IPS-NIHi11 (cell line): ENCODE data around the gene STAB1.

Experiments used
- DNase-seq: peaks from one replicate; pipeline ENCODE4 v3.0.0; 2012; ENCODE audit warnings: mixed read lengths, low spot score

STAB1 gene

DNA sequence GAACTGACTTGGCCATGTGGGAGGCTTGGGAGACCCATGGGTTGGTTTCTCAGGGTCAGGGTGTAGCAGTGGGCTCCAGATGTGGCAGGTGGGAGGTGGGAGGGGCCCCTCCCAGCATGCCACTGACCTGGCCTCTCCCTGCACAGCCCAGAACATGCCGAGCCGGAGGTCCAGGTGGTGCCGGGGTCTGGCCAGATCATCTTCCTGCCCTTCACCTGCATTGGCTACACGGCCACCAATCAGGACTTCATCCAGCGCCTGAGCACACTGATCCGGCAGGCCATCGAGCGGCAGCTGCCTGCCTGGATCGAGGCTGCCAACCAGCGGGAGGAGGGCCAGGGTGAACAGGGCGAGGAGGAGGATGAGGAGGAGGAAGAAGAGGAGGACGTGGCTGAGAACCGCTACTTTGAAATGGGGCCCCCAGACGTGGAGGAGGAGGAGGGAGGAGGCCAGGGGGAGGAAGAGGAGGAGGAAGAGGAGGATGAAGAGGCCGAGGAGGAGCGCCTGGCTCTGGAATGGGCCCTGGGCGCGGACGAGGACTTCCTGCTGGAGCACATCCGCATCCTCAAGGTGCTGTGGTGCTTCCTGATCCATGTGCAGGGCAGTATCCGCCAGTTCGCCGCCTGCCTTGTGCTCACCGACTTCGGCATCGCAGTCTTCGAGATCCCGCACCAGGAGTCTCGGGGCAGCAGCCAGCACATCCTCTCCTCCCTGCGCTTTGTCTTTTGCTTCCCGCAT, 7.9 kb upstream of the STAB1 start:
- no peak for DNase-seq

DNA sequence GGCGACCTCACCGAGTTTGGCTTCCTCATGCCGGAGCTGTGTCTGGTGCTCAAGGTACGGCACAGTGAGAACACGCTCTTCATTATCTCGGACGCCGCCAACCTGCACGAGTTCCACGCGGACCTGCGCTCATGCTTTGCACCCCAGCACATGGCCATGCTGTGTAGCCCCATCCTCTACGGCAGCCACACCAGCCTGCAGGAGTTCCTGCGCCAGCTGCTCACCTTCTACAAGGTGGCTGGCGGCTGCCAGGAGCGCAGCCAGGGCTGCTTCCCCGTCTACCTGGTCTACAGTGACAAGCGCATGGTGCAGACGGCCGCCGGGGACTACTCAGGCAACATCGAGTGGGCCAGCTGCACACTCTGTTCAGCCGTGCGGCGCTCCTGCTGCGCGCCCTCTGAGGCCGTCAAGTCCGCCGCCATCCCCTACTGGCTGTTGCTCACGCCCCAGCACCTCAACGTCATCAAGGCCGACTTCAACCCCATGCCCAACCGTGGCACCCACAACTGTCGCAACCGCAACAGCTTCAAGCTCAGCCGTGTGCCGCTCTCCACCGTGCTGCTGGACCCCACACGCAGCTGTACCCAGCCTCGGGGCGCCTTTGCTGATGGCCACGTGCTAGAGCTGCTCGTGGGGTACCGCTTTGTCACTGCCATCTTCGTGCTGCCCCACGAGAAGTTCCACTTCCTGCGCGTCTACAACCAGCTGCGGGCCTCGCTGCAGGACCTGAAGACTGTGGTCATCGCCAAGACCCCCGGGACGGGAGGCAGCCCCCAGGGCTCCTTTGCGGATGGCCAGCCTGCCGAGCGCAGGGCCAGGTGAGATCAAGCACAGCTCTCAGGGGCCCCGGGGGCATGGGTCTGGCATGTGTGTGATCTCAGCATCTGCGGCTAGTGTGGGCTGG, 7.1 kb upstream of the STAB1 start:
- no peak for DNase-seq

DNA sequence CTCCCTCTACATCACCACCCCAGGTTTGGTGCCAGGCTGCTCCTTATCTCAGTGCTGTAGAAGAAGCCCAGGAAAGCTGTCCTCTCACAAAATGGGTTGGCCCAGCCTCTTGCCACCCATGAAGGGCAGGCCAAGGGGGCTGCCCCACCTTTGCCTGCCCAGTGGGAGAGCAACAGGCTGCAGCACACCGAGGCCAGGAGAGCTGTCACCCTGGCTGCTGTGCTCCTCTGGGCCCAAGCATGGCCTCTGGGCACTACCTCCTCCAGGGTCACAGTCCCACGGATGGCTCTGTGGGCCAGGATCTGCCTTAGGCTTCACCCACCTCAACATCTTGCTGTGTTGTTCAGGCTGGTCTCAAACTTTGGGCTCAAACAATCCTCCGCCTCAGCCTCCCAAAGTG, 6.4 kb upstream of the STAB1 start:
- DNase-seq = no peak

DNA sequence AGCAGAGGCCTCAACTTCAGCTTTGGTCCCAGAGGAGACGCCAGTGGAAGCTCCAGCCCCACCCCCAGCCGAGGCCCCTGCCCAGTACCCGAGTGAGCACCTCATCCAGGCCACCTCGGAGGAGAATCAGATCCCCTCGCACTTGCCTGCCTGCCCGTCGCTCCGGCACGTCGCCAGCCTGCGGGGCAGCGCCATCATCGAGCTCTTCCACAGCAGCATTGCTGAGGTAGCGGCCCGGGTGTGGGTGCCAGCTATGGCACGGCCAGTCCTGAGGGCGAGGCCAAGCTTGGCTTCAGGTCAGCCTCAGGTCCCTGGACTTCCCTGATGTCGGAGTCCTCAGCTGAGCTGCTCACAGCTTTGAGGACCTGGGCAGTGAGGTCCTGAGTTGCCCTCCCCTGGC, 5.7 kb upstream of the STAB1 start:
- DNase-seq = no peak

DNA sequence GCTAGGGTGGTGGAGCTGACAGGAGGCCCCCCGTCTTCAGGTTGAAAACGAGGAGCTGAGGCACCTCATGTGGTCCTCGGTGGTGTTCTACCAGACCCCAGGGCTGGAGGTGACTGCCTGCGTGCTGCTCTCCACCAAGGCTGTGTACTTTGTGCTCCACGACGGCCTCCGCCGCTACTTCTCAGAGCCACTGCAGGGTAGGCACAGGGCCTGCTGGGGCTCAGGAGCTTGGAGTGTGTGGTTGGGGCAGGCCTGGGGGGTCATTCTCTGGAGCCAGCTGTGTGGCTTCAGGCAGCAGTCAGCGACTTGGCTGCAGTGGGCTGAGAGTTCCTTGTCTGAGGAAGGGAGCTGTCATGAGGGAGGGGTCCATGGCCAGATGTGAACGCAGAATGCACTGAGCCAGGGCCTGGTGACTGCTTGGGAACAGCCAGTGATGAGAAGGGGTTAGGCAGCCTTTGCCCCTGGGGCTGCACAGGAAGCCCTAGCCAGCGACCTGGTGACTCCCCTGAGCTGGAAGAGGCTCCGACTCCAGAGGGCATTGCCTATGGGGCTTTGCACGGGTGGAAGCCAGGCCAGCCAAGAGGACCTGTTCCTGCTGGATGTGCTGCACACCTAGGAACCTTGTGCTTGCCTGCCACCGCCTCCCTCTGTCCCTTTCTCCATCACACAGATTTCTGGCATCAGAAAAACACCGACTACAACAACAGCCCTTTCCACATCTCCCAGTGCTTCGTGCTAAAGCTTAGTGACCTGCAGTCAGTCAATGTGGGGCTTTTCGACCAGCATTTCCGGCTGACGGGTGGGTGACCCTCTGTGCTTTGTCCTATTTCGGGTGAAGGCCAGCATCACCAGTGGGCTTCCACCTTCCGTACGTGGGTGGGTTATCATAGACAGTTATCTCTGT, 4.9 kb upstream of the STAB1 start:
- DNase-seq = no peak

DNA sequence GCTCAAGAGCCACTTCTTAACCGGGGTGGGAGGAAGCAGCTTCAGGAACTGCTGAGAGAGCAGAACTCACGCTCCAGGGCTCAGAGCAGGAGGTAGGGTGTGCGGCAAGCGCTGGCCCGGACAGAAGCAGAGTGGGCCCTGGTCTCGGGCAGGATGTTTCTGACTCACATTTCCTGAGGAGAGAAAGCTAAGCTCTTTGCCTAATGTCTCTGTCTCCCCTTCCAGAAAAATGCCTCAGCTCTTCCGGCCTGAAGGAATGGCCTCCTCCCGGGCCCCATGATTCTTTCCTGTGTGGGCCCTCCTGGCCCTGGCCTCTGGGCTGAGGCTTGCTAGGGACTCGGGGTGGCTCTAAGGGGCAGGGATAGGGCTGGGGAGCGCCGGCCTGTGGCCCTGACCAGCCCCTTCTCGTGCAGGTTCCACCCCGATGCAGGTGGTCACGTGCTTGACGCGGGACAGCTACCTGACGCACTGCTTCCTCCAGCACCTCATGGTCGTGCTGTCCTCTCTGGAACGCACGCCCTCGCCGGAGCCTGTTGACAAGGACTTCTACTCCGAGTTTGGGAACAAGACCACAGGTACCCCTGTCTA, 4.1 kb upstream of the STAB1 start:
- DNase-seq = no peak

DNA sequence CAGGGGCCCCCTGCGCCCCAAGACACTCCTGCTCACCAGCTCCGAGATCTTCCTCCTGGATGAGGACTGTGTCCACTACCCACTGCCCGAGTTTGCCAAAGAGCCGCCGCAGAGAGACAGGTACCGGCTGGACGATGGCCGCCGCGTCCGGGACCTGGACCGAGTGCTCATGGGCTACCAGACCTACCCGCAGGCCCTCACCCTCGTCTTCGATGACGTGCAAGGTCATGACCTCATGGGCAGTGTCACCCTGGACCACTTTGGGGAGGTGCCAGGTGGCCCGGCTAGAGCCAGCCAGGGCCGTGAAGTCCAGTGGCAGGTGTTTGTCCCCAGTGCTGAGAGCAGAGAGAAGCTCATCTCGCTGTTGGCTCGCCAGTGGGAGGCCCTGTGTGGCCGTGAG, 3.1 kb upstream of the STAB1 start:
- DNase-seq = no peak

DNA sequence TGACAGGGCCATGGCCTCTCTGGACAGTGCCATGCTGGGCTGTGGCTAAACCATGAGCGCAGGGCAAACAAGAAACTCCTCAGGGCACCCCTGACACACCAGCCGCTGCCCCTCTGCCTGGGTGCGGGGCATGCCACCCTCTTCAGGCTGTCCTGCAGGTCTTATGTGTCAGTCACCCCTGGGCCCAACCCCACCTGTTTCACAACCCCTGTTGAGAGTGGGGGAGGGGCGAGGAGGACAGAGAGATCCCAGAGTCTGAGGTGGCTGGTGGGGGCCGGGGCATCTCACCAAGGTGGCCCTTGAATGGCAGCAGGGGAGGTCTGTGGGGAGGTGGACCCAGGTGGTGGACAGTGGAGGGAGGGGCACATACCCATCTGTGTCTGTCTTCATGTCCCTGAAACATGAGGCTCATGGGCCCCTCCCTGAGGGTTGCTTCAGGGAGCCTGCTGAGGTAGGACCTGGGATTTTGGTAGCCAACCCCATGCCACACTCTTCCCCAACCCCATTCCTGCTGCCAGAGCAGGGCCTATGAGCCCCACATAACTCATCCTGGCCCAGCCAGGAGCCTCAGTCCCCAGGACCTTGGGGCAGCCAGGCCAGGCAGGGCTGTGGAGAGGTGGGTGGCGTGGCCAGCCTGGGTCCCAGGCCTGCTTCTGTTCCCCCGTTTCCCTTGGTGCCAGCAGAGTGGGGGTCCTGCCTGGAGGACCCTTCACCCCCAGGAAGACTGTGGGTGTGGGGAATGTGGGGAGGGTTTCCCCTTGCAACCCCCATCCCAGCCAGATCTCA, 1.7 kb upstream of the STAB1 start:
- no peak for DNase-seq

DNA sequence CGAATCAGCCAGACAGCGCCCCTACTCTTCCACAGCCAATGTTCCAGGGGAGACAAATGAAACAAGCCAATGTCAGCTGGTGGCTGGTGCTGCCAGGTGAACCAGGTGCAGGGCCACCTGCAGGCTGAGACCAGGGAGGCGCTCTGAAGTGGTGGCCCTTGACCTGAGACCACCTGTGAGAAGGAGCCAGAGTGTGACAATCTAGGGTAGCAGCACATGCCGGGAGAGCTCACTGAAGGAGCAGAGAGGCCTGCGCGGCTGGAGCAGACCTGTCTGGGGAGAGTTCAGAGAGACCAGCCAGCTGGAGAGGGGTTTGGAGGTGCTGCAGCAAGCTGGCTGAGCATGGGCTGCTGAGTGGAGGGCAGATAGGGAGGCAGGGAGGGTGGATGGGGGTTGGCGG, 693 bp upstream of the STAB1 start:
- no peak for DNase-seq

DNA sequence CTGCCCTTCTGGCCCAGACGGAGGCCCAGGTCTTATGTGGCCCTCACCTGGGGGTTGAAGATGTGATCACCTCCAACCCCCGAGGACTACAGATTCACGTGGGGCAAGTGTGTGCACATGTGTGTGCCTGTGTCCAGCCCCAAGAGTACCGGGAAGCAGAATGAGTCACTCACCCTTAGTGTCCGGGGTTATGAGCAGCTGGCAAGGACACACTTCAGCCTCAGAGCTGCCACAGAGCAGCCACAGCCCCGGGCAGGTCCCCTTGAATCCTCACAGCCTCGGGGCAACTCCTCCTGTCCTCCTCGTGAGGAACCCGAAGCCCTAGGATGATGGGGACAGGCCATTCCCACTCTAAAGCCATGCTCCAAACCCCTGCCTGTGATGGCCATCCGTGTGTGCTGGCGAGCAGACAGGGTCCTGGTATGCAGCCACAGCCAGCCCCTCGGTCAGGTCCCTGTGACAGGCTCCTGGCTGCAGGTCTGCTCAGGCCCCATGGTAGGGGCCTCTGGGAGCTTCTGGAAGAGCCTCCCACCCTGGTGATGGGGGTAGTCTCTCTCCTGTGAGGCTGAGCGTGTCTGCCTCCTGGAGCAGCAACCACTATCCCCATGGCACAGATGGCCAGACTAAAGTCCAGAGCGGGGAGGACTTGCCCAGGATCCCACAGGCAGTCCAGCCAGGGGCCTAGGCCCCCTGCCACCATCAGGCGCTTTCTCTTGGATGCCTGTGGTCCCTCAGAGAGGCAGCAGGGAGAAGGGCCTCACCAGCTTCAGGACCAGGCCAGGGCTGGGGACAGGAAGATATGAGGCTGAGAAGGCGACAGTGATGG, 852 bp downstream of the STAB1 start:
- no peak for DNase-seq

DNA sequence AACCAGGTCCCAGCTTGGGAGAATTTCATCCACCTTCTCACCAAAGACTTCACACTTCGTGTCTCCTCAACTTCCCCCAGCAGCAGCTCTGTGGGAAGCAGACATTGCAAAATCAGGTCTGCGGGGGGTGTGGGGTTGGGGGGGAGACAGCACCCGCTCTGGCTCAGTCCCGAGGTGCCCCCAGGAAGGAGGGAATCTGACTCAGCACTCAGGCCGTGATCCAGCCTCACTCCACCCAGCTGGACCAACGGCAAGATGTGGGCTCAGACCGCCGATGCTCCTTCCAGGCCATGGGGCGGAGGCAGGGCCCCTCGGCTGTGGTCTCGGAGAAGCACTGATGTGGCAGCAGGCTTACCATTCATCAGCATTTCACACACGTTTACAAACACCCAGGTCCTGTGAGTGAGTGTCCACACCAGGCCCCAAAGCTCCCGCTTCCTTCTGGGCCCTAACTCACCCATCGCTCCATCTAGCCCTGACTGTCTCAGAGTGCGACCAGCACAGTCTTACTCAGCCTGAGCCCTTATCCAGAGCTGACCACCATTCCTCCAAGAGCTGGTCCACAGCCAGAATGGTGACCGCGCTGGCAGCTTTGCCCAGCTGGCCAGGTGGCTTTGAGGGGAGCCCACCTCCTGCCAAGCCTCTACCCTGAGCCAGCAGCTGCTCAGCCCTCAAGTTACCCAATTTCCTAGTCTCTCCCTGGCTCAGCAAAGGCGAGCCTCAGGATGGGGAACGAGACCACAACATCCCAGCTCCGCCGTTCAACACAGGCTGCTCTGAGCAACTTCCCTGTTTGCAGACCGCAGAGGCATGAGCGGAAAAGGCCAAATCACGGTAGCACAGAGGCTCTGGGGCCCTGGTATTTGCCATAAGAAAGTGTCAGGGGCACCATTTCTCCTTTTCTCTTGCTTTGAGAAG, 3.3 kb downstream of the STAB1 start:
- no peak for DNase-seq

DNA sequence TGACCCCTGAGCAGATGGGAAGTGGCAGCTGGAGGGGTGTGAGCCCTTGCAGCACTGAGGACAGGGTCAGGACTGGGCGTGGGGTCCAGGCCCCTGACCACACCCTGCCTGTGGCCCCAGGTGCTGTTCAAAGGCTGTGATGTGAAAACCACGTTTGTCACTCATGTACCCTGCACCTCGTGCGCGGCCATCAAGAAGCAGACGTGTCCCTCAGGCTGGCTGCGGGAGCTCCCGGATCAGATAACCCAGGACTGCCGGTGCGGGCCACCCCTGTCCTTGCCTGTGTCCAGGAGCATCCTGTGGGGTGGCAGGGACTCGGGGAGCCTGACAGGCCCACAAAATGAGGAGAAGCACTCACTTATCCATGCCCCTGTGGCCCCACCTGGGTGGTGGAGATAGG, 5.9 kb downstream of the STAB1 start:
- DNase-seq = no peak

DNA sequence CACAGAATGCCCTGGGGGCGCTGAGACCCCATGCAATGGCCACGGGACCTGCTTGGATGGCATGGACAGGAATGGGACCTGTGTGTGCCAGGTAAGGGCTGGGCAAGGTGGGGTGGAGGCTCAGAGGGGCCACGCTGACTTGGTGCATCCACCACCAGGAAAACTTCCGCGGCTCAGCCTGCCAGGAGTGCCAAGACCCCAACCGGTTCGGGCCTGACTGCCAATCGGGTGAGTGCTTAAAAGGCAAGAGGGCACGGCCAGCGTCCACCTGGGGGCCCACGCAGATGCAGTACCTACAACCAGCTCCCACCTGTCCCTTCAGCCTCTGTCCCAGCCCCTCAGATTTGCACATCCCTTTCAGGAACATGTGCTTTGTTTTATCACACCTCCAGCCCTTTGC, 6.9 kb downstream of the STAB1 start:
- no peak for DNase-seq

DNA sequence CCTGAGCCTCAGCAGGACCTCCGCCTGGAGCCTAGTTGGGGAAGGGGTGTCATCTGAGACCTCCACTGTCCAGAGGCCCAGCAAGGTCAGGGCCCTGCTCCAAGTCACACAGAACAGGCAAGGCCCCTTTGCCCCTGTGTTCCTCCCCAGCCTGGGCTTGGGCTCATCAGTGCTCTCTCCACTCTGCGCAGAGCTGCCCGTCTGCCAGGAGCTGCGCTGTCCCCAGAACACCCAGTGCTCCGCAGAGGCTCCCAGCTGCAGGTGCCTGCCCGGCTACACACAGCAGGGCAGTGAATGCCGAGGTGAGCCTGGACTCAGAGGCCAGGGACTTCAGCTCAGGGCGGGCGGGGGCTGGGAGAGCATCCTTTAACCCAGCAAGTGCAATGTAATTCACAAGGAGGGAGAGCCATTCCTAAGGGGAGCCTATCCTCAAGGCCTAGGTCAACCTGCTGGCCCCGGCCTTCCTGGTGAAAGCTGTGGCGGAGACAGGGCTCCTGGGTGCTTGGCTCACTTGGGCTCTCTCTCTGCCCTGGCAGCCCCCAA, 7.7 kb downstream of the STAB1 start:
- no peak for DNase-seq

DNA sequence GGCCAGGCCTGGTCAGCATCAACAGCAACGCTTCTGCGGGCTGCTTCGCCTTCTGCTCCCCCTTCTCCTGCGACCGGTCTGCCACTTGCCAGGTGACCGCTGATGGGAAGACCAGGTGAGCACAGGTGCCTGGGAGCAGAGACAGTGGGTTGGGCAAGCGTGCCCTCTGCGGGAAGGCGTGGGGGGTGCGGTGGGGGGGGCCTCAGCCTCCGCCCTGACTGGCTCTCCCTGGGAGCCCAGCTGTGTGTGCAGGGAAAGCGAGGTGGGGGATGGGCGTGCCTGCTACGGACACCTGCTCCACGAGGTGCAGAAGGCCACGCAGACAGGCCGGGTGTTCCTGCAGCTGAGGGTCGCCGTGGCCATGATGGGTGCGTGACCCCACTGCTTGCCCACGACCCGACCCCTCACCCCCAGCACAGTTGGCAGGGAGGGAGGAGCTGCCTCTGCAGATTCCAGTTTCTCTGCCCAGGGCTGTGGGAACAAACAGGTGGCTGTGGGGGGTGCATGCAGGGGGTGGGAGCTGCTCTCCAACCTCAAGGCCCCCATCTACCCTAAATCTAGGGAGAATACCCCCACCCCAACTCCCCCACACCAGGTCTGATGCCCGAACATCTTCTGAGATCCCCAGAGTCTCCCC, 8.8 kb downstream of the STAB1 start:
- DNase-seq = peak; percentile 58

DNA sequence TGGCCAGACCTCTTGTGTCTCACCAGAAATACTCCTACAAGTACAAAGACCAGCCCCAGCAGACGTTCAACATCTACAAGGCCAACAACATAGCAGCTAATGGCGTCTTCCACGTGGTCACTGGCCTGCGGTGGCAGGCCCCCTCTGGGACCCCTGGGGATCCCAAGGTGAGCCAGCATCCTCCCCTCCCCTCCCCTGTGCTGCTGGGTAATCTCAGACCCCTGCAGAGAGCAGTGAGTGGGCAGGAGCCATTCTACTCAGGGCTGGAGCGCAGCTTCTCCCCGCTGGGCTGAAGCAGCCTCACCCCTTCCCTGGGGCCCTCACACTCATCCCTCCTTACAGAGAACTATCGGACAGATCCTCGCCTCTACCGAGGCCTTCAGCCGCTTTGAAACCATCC, 9.8 kb downstream of the STAB1 start:
- no peak for DNase-seq

DNA sequence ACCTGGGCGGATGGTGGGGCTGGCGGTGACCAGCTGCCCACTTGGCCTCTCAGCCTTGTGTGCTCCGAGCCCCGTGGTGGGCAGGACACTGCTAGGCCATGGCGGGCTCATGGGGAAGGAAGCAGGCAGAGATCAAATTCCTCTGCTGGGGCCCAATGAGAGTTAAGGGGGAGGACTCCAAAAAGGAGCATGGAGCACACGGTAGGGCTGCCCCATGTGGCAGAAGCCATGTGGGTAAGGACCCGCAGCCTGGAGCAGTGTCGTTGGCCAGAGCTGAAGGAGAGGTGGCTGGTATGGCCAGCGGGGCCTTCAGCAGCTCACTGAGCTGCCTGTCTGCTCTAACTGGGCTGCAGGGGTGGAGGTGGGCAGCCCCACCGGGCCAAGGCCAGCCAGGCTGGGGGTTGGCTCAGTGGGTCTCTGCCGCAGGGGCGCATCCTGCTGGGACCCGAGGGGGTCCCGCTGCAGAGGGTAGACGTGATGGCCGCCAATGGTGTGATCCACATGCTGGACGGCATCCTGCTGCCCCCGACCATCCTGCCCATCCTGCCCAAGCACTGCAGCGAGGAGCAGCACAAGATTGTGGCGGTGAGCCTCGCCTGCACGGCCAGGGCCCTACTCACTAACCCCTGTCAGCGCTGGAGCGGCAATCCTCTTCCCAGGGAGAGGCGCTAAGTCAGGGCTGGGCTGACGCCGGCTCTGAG, 11.3 kb downstream of the STAB1 start:
- no peak for DNase-seq

DNA sequence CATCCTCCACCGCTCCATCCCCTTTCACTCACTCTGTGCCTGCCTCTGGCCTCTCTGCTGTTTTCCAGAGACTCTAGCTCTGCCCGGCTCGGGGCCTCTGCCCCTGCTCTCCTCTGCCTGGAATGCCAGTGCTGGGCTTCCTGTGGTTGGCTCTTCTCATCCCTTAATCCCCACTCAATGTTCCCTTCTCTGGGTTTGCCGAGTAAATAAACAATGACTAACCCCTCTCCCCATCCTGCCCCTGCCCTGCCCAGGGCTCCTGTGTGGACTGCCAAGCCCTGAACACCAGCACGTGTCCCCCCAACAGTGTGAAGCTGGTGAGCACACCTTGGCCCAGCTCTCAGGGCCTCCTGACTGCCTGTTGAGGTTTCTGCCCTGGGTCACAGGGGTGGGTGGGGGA, 12.2 kb downstream of the STAB1 start:
- DNase-seq = no peak
